Measurements from ENCODE around the gene USB1.

The USB1 gene, protein sequence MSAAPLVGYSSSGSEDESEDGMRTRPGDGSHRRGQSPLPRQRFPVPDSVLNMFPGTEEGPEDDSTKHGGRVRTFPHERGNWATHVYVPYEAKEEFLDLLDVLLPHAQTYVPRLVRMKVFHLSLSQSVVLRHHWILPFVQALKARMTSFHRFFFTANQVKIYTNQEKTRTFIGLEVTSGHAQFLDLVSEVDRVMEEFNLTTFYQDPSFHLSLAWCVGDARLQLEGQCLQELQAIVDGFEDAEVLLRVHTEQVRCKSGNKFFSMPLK

DNA sequence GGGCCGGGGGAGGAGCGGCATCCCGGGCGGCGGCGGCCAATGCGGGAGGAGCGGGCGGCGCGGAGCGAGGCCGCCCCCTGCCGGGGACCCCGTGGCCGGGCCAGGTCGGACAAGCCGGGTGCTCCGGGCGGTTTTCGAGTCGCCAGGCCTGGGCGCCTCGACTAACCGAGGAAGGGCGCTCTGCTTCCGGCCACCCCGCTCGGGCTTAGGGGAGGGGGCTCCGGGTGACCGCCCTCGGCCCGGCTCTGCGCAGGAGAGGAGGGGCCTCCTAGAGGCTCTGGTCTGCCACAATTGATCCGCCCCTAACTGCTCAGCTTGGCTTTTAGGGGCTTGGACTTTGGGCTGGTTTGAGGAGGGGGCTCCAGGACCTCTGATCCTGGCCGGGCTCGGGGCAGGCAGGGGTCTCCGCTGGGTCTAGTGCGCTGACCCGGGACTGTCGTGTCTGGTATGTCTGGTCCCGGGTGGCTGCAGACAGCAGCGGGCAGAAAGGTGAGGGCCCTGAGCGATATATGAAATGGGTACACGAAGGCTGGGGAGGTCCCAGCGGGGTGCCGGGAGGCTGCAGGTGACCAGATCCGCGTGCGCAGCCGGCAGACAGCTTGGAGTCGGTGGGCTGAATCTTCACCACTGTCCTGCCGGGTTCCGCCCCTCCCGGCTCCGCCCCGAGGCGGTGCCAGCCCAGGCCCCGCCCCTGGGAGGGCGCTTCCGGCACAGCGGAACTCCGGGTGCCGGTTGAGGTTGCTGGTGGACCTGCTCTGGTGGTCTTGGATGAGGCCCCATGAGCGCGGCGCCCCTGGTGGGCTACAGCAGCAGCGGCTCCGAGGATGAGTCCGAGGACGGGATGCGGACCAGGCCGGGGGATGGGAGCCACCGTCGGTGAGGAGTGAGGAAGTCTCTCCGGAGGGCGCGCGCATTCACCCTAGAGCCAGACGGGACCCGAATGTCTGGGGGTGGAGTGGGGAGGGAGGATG lies at the start of gene USB1:
USB1 (plus strand) TSS at position 702 of the 971 bp plus-strand sequence; CDS start at position 779, 77 bp downstream.
- no peaks in the 10 kb centered on the region for H3K4me1 ChIP-seq (ENCODE audit: control insufficient read depth, insufficient read depth, low read length)
- peak within 1 kb of the TSS; percentile 77 for H3K4me3 ChIP-seq (ENCODE audit: low read depth, low read length)
- ChIA-PET POLR2A (interaction anchor here (0.6 to 1.8 kb wide), 8 partner anchors 13 to 266 kb away, joined by 3 to 10 read pairs (median 4); partner anchors contain the start of gene CFAP20), CTCF (interaction anchor here (0.6 to 3.6 kb wide), 9 partner anchors 19 to 418 kb away, joined by 3 to 22 read pairs (median 3); no protein-coding TSS in a partner anchor)
- H3K27ac ChIP-seq (ENCODE audit: extremely low read depth, low read depth, low read length): peak within 1 kb of the TSS; percentile 40; the same call in 1 of the 2 replicates
- H3K36me3 ChIP-seq (ENCODE audit: control insufficient read depth in 2 of 2, insufficient read depth in 1 of 2, low read length in 2 of 2): peaks cover 0 to 50% of the 10 kb centered on the region in 2 experiments; a peak in 2 of 3 replicates
- H3K9me3 ChIP-seq (ENCODE audit: control insufficient read depth, insufficient read depth, low read depth, low read length): no peaks in the 10 kb centered on the region
- TF ChIP-seq ZNF530 (tag by site-specific recombination; IDR thresholded peaks at IDR 0.05; ENCODE audit: low read depth) (0 out of 2 replicates have a peak, but pooled peaks have one; percentile 7), ZBTB8A (tag by site-specific recombination; IDR thresholded peaks at IDR 0.05) (peak; percentile 92), ZNF239 (tag by site-specific recombination; IDR thresholded peaks at IDR 0.05) (0 out of 2 replicates have a peak, but pooled peaks have one; percentile 15), ZNF335 (tag by site-specific recombination; conservative IDR thresholded peaks at IDR 0.05) (peak; percentile 85), BCL11B (tag by site-specific recombination; IDR thresholded peaks at IDR 0.05; ENCODE audit: low read depth) (no peak; the same call in 1 of the 2 replicates), GLIS1 (tag by site-specific recombination; IDR thresholded peaks at IDR 0.05) (peak; percentile 65), KLF1 (tag by site-specific recombination; IDR thresholded peaks at IDR 0.05) (peak; percentile 68; the same call in 1 of the 2 replicates), SP7 (tag by site-specific recombination; IDR thresholded peaks at IDR 0.05) (peak; percentile 67; the same call in 1 of the 2 replicates), ZNF654 (tag by site-specific recombination; IDR thresholded peaks at IDR 0.05; ENCODE audit: low read depth) (peak; percentile 12; the same call in 1 of the 2 replicates), ZFHX2 (tag by site-specific recombination; conservative IDR thresholded peaks at IDR 0.05) (peak; percentile 49), ZBTB17 (tag by site-specific recombination; IDR thresholded peaks at IDR 0.05) (peak; percentile 64), ZNF121 (tag by site-specific recombination; IDR thresholded peaks at IDR 0.05) (0 out of 2 replicates have a peak, but pooled peaks have one; percentile 20), GLIS2 (tag by site-specific recombination; IDR thresholded peaks at IDR 0.05) (peak; percentile 69)
- TF ChIP-seq, protein P1, sequence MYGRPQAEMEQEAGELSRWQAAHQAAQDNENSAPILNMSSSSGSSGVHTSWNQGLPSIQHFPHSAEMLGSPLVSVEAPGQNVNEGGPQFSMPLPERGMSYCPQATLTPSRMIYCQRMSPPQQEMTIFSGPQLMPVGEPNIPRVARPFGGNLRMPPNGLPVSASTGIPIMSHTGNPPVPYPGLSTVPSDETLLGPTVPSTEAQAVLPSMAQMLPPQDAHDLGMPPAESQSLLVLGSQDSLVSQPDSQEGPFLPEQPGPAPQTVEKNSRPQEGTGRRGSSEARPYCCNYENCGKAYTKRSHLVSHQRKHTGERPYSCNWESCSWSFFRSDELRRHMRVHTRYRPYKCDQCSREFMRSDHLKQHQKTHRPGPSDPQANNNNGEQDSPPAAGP (tag by site-specific recombination; IDR thresholded peaks at IDR 0.05): no peak
- TF ChIP-seq, protein P2, sequence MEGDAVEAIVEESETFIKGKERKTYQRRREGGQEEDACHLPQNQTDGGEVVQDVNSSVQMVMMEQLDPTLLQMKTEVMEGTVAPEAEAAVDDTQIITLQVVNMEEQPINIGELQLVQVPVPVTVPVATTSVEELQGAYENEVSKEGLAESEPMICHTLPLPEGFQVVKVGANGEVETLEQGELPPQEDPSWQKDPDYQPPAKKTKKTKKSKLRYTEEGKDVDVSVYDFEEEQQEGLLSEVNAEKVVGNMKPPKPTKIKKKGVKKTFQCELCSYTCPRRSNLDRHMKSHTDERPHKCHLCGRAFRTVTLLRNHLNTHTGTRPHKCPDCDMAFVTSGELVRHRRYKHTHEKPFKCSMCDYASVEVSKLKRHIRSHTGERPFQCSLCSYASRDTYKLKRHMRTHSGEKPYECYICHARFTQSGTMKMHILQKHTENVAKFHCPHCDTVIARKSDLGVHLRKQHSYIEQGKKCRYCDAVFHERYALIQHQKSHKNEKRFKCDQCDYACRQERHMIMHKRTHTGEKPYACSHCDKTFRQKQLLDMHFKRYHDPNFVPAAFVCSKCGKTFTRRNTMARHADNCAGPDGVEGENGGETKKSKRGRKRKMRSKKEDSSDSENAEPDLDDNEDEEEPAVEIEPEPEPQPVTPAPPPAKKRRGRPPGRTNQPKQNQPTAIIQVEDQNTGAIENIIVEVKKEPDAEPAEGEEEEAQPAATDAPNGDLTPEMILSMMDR (tag by site-specific recombination; IDR thresholded peaks at IDR 0.05): peak; percentile 76
- TF ChIP-seq, protein P3, sequence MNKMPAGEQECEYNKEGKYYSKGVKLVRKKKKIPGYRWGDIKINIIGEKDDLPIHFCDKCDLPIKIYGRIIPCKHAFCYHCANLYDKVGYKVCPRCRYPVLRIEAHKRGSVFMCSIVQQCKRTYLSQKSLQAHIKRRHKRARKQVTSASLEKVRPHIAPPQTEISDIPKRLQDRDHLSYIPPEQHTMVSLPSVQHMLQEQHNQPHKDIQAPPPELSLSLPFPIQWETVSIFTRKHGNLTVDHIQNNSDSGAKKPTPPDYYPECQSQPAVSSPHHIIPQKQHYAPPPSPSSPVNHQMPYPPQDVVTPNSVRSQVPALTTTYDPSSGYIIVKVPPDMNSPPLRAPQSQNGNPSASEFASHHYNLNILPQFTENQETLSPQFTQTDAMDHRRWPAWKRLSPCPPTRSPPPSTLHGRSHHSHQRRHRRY (tag by site-specific recombination; IDR thresholded peaks at IDR 0.05): no peak
- TF ChIP-seq, protein P4, sequence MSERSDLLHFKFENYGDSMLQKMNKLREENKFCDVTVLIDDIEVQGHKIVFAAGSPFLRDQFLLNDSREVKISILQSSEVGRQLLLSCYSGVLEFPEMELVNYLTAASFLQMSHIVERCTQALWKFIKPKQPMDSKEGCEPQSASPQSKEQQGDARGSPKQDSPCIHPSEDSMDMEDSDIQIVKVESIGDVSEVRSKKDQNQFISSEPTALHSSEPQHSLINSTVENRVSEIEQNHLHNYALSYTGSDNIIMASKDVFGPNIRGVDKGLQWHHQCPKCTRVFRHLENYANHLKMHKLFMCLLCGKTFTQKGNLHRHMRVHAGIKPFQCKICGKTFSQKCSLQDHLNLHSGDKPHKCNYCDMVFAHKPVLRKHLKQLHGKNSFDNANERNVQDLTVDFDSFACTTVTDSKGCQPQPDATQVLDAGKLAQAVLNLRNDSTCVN (tag by site-specific recombination; optimal IDR thresholded peaks at IDR 0.05): peak; percentile 49
- TF ChIP-seq, protein P5, sequence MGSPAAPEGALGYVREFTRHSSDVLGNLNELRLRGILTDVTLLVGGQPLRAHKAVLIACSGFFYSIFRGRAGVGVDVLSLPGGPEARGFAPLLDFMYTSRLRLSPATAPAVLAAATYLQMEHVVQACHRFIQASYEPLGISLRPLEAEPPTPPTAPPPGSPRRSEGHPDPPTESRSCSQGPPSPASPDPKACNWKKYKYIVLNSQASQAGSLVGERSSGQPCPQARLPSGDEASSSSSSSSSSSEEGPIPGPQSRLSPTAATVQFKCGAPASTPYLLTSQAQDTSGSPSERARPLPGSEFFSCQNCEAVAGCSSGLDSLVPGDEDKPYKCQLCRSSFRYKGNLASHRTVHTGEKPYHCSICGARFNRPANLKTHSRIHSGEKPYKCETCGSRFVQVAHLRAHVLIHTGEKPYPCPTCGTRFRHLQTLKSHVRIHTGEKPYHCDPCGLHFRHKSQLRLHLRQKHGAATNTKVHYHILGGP (tag by site-specific recombination; IDR thresholded peaks at IDR 0.05): no peak
- TF ChIP-seq, protein P6, sequence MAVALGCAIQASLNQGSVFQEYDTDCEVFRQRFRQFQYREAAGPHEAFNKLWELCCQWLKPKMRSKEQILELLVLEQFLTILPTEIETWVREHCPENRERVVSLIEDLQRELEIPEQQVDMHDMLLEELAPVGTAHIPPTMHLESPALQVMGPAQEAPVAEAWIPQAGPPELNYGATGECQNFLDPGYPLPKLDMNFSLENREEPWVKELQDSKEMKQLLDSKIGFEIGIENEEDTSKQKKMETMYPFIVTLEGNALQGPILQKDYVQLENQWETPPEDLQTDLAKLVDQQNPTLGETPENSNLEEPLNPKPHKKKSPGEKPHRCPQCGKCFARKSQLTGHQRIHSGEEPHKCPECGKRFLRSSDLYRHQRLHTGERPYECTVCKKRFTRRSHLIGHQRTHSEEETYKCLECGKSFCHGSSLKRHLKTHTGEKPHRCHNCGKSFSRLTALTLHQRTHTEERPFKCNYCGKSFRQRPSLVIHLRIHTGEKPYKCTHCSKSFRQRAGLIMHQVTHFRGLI (tag by site-specific recombination; IDR thresholded peaks at IDR 0.05): 0 out of 2 replicates have a peak, but pooled peaks have one; percentile 23
- TF ChIP-seq, protein P7, sequence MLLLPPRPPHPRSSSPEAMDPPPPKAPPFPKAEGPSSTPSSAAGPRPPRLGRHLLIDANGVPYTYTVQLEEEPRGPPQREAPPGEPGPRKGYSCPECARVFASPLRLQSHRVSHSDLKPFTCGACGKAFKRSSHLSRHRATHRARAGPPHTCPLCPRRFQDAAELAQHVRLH (tag by site-specific recombination; IDR thresholded peaks at IDR 0.05): no peak
- TF ChIP-seq, protein P8, sequence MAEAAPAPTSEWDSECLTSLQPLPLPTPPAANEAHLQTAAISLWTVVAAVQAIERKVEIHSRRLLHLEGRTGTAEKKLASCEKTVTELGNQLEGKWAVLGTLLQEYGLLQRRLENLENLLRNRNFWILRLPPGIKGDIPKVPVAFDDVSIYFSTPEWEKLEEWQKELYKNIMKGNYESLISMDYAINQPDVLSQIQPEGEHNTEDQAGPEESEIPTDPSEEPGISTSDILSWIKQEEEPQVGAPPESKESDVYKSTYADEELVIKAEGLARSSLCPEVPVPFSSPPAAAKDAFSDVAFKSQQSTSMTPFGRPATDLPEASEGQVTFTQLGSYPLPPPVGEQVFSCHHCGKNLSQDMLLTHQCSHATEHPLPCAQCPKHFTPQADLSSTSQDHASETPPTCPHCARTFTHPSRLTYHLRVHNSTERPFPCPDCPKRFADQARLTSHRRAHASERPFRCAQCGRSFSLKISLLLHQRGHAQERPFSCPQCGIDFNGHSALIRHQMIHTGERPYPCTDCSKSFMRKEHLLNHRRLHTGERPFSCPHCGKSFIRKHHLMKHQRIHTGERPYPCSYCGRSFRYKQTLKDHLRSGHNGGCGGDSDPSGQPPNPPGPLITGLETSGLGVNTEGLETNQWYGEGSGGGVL (tag by site-specific recombination; IDR thresholded peaks at IDR 0.05): peak; percentile 45

Measured in HEK293 (cell line).